ENCODE data around the gene TSPOAP1. TPM values are rescaled to one million over a fixed set of nuclear protein-coding genes. Genes with fewer than 3 reads are reported as not detected.

The TSPOAP1 gene
- total and polyA plus RNA-seq, 2 of the 4 experiments (the other 2 are of a cell fraction) = 0.90 to 1.6 TPM

DNA sequence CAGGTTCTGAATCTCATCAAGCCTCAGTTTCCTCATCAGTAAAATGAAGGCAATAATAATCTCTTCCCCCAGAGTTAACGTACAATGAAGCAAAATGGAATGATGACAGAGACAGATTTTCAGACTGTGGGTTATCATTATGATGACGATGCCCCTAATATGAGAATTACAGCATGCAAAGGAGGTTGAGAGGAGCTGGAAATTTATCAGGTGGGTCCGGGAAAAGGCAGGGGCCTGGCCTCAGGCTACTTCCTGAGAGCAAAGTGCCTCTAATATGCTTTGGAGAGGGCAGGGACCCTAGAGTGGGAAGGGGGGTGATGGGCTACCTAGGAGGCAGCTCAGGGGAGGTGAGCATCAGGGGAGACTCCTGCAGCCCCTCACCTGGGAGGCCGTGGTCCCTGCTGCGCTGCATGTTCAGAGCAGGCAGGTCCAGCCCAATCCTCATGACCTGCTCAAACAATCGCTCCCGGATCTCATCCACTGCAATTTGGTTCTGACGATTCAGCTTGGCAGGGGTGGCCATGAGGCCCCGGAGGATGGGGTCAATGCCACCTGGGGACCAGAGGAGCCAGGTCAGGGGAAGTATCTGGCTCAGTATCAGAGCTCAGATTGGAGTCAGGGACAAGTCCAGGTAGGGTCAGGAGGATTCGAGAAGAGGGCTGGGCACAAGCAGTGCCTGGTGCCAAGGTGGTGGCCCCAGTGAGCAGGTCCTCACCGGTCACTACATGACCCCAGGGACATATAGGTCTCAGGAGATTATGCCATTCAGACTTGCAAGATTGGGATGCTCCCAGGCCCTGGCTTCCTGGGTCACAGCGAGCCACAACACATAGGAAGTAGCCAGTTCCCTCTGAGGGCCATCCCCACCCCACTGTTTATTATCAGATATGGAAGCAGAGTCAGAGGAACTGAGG is 56.0 kb downstream of the TSPOAP1 start (continued):
- TF ChIP-seq, protein P1, sequence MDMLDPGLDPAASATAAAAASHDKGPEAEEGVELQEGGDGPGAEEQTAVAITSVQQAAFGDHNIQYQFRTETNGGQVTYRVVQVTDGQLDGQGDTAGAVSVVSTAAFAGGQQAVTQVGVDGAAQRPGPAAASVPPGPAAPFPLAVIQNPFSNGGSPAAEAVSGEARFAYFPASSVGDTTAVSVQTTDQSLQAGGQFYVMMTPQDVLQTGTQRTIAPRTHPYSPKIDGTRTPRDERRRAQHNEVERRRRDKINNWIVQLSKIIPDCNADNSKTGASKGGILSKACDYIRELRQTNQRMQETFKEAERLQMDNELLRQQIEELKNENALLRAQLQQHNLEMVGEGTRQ (IDR thresholded peaks at IDR 0.05; ENCODE audit: low read depth, low read length) = no peak

DNA sequence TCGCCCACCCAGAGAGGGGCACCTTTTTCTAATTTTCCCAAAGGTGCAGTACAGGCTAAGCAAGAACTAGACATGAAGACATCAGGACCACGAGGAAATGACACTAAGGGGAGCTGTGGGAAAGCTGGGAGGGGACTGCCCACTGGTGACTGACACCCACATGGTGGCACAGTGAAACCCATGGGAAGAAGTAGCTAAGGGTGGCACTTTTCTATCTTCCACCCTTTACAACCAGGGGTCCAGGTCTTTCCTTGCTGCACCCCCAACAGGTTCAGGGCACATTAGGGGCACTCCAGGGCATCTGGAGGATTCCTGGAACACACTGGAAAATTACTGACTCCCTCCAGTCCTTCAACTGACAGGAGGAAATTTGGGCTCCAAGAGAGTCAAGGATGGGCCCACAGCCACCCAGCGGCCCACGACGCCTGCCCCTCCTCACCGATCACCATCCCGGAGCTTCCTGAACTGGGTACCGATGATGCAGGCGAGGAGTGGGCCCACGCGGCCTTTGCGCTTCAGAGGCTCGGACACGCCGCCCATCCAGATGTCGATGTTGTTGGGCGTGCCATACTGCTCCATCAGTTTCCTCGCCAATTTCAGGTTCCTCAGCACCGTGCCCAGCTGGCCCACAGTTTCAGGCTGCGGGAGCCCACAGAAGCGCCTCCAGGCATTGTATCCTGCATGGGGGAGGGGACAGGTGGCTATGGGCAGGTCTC is 57.2 kb downstream of the TSPOAP1 start:
- Histone ChIP-seq H3K79me1 (ENCODE audit: low read depth in 1 of 2, low read length in 2 of 2) (no peaks in the 10 kb centered on the region), H2BK15ac (ENCODE audit: low read depth, low read length) (no peak overlapping the region), H2AFZ (replicated peaks; ENCODE audit: low read length, poor library complexity) (no peak overlapping the region), H3K9ac (ENCODE audit: low read depth, low read length) (no peak overlapping the region), H3K4me2 (ENCODE audit: low read depth, low read length) (no peak overlapping the region), H3K23ac (ENCODE audit: low read depth, low read length) (no peak overlapping the region), H3K36me3 (ENCODE audit: control insufficient read depth, insufficient read depth, low read length) (no peaks in the 10 kb centered on the region), H3K14ac (replicated peaks; ENCODE audit: low read depth, low read length) (no peak overlapping the region), H2AK9ac (replicated peaks; ENCODE audit: low read depth, low read length, poor library complexity) (no peak overlapping the region), H3K18ac (ENCODE audit: low read depth, low read length) (no peak overlapping the region), H4K8ac (ENCODE audit: low read depth in 2 of 2, low read length in 2 of 2) (no peak overlapping the region), H3K9me1 (ENCODE audit: insufficient read depth, low read length) (no peaks in the 10 kb centered on the region), H2BK5ac (ENCODE audit: low read depth, low read length, poor library complexity, severe bottlenecking) (no peak overlapping the region), H3K27me3 (ENCODE audit: control insufficient read depth, insufficient read depth, low read length) (peaks cover 2% of the 10 kb centered on the region), H2BK120ac (ENCODE audit: low read depth, low read length) (no peak overlapping the region), H3K4me3 (ENCODE audit: insufficient read depth, low read depth, low read length) (no peak overlapping the region), H2AK5ac (ENCODE audit: low read depth, low read length) (no peak overlapping the region), H3K27ac (ENCODE audit: insufficient read depth, low read length) (no peak overlapping the region), H3K9me3 (ENCODE audit: control insufficient read depth, insufficient read depth, low read length) (no peaks in the 10 kb centered on the region), H2BK20ac (ENCODE audit: low read depth, low read length) (no peak overlapping the region), H4K20me1 (ENCODE audit: insufficient read depth, low read length) (no peaks in the 10 kb centered on the region), H3K4me1 (ENCODE audit: control insufficient read depth, insufficient read depth, low read length) (no peaks in the 10 kb centered on the region), H3K56ac (ENCODE audit: extremely low read depth, insufficient read depth, low read length) (no peak overlapping the region), H4K5ac (ENCODE audit: low read depth, low read length) (no peak overlapping the region), H3K4ac (ENCODE audit: low read depth, low read length) (no peak overlapping the region), H4K91ac (ENCODE audit: insufficient read depth, low read depth, low read length) (no peak overlapping the region)
- no TSS peak for BruUV-seq (replicated peaks)
- no peak for DNase-seq
- in situ Hi-C loops (cut with MboI; ENCODE audit: low sequenced_read_pairs) (no loop called here), intact Hi-C loops (cut with micrococcal nuclease) (no loop called here), dilution Hi-C loops (cut with HindIII; ENCODE audit: low sequenced_read_pairs, unreplicated experiment) (no loop called here)
- ATAC-seq (ENCODE audit: low read depth) = no peak
- ChIA-PET CTCF (no interaction called here), POLR2A (ENCODE audit: unreplicated experiment) (no interaction called here)
- WGBS, 2 experiments (ENCODE audit: extremely low coverage in 2 of 2, insufficient read length in 1 of 2) = 88% methylated on average over 14 of the region's 21 CpGs; no CpG with 5 or more reads in 1 of the 2 experiments
- TF ChIP-seq, protein P2, sequence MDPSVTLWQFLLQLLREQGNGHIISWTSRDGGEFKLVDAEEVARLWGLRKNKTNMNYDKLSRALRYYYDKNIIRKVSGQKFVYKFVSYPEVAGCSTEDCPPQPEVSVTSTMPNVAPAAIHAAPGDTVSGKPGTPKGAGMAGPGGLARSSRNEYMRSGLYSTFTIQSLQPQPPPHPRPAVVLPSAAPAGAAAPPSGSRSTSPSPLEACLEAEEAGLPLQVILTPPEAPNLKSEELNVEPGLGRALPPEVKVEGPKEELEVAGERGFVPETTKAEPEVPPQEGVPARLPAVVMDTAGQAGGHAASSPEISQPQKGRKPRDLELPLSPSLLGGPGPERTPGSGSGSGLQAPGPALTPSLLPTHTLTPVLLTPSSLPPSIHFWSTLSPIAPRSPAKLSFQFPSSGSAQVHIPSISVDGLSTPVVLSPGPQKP (IDR thresholded peaks at IDR 0.05; ENCODE audit: borderline replicate concordance, low read depth, low read length) = no peak
- TF ChIP-seq NFE2L2 (IDR thresholded peaks at IDR 0.05; ENCODE audit: low read depth, low read length) (no peak), RCOR1 (IDR thresholded peaks at IDR 0.05; ENCODE audit: insufficient replicate concordance, low read length) (no peak), MAFK (IDR thresholded peaks at IDR 0.05; ENCODE audit: low read depth, low read length) (no peak), MXI1 (IDR thresholded peaks at IDR 0.05; ENCODE audit: borderline replicate concordance, low read depth, low read length) (no peak), RAD21 (IDR thresholded peaks at IDR 0.05; ENCODE audit: low read length) (no peak), FOS (IDR thresholded peaks at IDR 0.05; ENCODE audit: low read depth, low read length) (no peak), CHD1 (IDR thresholded peaks at IDR 0.05; ENCODE audit: low read depth, low read length) (no peak), SMC3 (IDR thresholded peaks at IDR 0.05; ENCODE audit: low read depth, low read length) (no peak)
- TF ChIP-seq, protein P3, sequence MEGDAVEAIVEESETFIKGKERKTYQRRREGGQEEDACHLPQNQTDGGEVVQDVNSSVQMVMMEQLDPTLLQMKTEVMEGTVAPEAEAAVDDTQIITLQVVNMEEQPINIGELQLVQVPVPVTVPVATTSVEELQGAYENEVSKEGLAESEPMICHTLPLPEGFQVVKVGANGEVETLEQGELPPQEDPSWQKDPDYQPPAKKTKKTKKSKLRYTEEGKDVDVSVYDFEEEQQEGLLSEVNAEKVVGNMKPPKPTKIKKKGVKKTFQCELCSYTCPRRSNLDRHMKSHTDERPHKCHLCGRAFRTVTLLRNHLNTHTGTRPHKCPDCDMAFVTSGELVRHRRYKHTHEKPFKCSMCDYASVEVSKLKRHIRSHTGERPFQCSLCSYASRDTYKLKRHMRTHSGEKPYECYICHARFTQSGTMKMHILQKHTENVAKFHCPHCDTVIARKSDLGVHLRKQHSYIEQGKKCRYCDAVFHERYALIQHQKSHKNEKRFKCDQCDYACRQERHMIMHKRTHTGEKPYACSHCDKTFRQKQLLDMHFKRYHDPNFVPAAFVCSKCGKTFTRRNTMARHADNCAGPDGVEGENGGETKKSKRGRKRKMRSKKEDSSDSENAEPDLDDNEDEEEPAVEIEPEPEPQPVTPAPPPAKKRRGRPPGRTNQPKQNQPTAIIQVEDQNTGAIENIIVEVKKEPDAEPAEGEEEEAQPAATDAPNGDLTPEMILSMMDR (conservative IDR thresholded peaks at IDR 0.05; ENCODE audit: low read depth, low read length) = no peak

Measured in IMR-90 (cell line).